Astrocyte of the hippocampus (primary cell): ENCODE results near the gene GRIK1.

Source experiments
- DNase-seq: peaks from one replicate; pipeline ENCODE4 v3.0.0; 2011; ENCODE audit warnings: low read depth, low spot score

Gene GRIK1

DNA sequence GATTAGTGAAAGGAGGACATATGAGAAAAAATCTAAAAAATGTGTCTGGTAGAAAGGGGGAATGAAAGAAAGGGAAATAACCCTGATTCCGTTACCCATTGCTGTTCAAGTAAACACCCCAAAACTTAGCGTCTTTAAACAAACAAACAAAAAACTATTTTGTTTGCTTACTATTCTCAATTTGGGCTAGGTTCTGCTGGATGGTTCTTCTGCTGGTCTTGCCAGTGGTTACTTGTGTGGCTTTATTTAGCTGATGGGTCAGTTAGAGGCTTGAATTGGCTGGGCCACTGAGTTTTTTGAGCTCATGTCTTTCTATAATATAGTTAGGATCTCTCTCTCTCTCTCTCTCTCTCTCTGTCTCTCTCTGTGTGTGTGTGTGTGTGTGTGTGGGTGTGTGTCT lies 112.1 kb downstream of the GRIK1 start:
- DNase-seq: no peak

- DNase-seq: no peak
Observed at GRCh38 chr21:29827236-29827635, 112.6 kb downstream of the GRIK1 start.

DNA sequence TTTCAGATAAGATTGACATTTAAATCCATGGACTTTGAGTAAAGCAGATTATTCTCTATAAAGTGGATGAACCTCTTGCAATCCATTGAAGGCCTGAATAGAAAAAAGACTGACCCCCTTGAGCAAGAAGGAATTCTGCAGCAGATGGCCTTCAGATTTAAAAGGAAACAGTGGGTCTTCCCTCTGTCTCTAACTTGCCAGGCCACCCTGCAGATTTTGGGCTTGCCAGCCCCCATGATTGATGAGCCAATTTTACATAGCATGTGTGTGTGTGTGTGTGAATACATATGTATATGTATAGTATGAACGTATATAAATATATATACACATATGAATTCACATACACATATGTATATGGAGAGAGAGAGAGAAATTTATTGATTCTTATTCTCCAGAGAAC lies 113.4 kb downstream of the GRIK1 start:
- no peak for DNase-seq

GRCh38 chr21:29825936-29826335 lies 113.9 kb downstream of the GRIK1 start:
- DNase-seq: no peak

- no peak for DNase-seq
Observed at GRCh38 chr21:29825345-29825744, 114.5 kb downstream of the GRIK1 start.

DNA sequence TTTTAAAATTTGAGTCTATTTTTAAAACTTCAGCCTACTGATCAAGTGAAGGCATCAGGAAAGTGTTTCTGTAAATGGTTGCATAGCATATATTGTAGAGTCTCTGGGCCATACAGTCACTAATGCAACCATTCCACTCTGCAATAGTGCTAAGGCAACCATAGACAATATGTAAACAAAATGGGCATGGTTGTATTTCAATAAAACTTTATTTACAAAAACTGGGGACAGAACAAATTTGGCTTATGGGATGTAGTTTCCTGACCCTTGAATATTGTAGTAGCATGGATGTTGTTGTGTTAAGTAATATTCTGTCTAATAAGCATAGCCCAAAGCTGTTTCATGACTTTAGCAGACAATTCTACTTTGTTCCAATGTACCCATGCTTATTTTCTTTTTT lies 117.7 kb downstream of the GRIK1 start:
- no peak for DNase-seq

GRCh38 chr21:29821230-29821629 lies 118.6 kb downstream of the GRIK1 start:
- DNase-seq: no peak

GRCh38 chr21:29819675-29820326 lies 120.0 kb downstream of the GRIK1 start:
- no peak for DNase-seq

DNA sequence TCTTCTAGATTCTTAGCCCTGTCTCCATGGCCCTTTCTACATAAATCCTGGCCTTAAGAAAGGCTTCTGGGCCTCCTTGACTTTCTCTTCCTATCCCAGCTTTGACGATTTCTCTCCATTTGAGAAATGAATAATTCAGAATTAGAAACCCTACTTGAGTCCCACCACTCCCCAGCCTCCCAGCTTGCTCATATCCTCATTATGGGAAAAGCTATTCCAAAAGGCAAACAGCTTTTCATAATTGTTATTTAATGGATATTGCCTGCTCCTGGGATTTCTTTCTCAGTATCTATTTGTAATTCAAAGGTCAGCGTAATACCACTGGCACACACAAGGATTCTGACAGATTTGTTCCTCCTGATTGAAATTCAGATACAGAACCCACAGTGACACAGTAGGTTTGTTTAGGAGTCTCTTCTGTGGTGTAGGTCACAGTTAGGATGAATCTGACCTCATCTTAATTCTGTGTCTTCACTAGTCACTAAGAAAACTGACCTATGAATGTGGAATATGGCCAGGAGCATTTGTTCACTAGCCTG lies 121.3 kb downstream of the GRIK1 start:
- DNase-seq: no peak

GRCh38 chr21:29817450-29817849 lies 122.3 kb downstream of the GRIK1 start:
- no peak for DNase-seq

DNA sequence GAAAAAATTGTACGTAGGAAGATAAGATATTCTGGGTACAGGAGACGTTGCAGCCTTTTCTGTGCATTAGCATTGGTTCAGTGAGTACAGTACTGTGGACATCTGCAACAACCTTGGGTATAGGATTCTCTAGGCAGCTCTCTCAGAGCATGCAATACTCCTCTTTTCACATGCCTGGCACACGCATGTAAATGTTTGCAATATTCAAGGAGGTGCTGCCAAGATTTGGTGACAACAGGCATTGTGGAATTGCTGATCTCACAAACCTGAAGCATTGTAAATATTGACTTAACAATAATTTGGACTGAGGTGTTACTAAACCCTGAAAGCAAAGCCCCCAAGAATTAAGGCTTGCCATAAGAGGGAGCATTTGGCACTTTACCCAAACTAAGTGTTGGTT lies 126.8 kb downstream of the GRIK1 start:
- no peak for DNase-seq

GRCh38 chr21:29810871-29811270 lies 128.9 kb downstream of the GRIK1 start:
- DNase-seq: peak; percentile 15

GRCh38 chr21:29808153-29808552 lies 131.6 kb downstream of the GRIK1 start:
- peak; percentile 6 for DNase-seq

GRCh38 chr21:29805105-29805504 lies 134.7 kb downstream of the GRIK1 start:
- DNase-seq: no peak

DNA sequence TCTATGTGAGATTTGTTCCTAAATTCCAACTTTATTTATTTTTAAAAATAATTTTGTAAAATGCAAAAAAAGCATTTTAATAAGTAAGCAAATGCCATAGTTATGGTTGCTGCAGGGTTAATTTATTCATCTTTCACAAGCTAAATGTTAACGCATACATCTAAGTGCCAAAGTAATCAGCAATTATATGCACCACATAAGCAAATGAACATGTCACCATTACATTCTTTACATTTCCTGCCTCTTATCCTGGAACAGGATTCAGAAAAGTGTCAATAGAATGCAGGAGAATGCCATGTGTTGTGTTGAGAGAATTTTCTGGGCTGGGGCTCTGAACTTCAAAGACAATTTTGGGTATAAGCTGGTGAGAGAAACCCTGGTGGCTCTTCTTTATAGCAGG lies 136.6 kb downstream of the GRIK1 start:
- DNase-seq: no peak

- no peak for DNase-seq
Observed at GRCh38 chr21:29801122-29801521, 138.7 kb downstream of the GRIK1 start.

DNA sequence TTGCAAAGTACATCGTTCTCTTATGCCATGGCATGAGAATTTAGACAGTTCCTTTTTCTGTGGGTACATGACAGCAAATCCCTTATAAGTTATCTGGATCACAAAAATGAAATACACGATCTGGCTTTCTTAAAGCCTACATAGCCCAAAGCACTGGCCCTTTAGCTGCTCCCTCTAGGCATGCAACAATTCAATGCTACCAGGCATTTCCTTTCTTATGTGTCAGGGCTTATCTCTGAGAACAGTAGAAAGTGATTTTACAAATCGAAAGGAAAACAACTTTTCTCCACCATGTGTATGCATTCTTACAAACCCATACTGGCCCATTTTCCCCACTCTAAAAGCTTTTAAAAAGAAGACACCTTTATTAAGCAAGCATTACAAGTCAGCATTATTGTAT lies 139.7 kb downstream of the GRIK1 start:
- DNase-seq: no peak

GRCh38 chr21:29798840-29799239 lies 141.0 kb downstream of the GRIK1 start:
- DNase-seq: no peak

GRCh38 chr21:29797155-29797554 lies 142.6 kb downstream of the GRIK1 start:
- no peak for DNase-seq

DNA sequence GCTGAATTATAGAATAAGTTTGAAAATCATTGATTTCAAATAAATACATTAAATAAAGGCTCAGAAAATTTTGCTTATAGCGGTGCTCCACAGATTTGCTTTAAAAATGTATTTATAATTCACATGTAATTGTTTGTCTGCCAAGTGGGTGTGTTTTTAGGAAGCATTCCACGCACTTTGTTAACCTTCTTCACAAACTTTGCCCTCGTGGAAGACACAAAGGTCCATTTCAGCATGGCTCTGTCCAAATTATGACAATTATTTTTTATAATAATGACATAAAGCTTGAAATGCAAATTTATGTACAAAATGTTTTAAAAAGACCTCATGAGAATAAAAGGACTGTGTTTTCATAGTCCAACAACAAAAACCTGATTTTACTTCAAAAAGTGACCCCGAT lies 146.1 kb downstream of the GRIK1 start:
- no peak for DNase-seq

- DNase-seq: no peak
Observed at GRCh38 chr21:29789393-29789792, 150.4 kb downstream of the GRIK1 start.

GRCh38 chr21:29788752-29789151 lies 151.0 kb downstream of the GRIK1 start:
- DNase-seq: no peak

GRCh38 chr21:29787361-29787909 lies 152.4 kb downstream of the GRIK1 start:
- no peak for DNase-seq
